DMS53 (cell line): ENCODE measurements around the gene CLTC.
A peak's percentile ranks its signal among the peaks of the same experiment; 100 is the strongest.

Source experiments
- DNase-seq: peaks from one replicate; lab custom pipeline; 2025; lab: John Stamatoyannopoulos, UW

The CLTC gene

GRCh38 chr17:59683283-59683682, 63.6 kb downstream of the CLTC start:
- no peak for DNase-seq

GRCh38 chr17:59684967-59685366, 65.3 kb downstream of the CLTC start:
- no peak for DNase-seq

GRCh38 chr17:59688008-59688407, 68.3 kb downstream of the CLTC start:
- no peak for DNase-seq

GRCh38 chr17:59688496-59688895, 68.8 kb downstream of the CLTC start:
- DNase-seq: no peak

- no peak for DNase-seq
Measured at GRCh38 chr17:59693582-59693981, 73.9 kb downstream of the CLTC start.

GRCh38 chr17:59694344-59694743, 74.6 kb downstream of the CLTC start:
- DNase-seq: no peak

GRCh38 chr17:59695945-59696681, 76.4 kb downstream of the CLTC start:
- DNase-seq: no peak

- no peak for DNase-seq
Measured at GRCh38 chr17:59696682-59697277, 77.1 kb downstream of the CLTC start.

GRCh38 chr17:59698143-59698542, 78.4 kb downstream of the CLTC start:
- no peak for DNase-seq

- no peak for DNase-seq
Measured at GRCh38 chr17:59699218-59699617, 79.5 kb downstream of the CLTC start.

- no peak for DNase-seq
Measured at GRCh38 chr17:59699786-59700185, 80.1 kb downstream of the CLTC start.

- no peak for DNase-seq
Measured at GRCh38 chr17:59702304-59702703, 82.6 kb downstream of the CLTC start.

GRCh38 chr17:59707149-59707970, 87.7 kb downstream of the CLTC start, which contains the start of the genes PTRH2 and VMP1:
Gene PTRH2 (minus strand): TSS chr17:59707430. CDS start chr17:59697978, 9,452 bp downstream.
Gene VMP1 (plus strand): TSS chr17:59707654. CDS start chr17:59731447, 23,793 bp downstream.
- DNase-seq: peak; percentile 99

- DNase-seq: no peak
Measured at GRCh38 chr17:59707971-59708430, 88.3 kb downstream of the CLTC start.

- DNase-seq: no peak
Measured at GRCh38 chr17:59711936-59712335, 92.2 kb downstream of the CLTC start.

GRCh38 chr17:59712862-59713261, 93.2 kb downstream of the CLTC start:
- no peak for DNase-seq

GRCh38 chr17:59714255-59714654, 94.6 kb downstream of the CLTC start:
- no peak for DNase-seq

- DNase-seq: no peak
Measured at GRCh38 chr17:59716427-59716826, 96.7 kb downstream of the CLTC start.

- no peak for DNase-seq
Measured at GRCh38 chr17:59719526-59719925, 99.8 kb downstream of the CLTC start.

- no peak for DNase-seq
Measured at GRCh38 chr17:59722623-59723022, 102.9 kb downstream of the CLTC start.

- no peak for DNase-seq
Measured at GRCh38 chr17:59723041-59723440, 103.3 kb downstream of the CLTC start.

GRCh38 chr17:59723607-59724006, 103.9 kb downstream of the CLTC start:
- DNase-seq: no peak

GRCh38 chr17:59725691-59726090, 106.0 kb downstream of the CLTC start:
- no peak for DNase-seq
